B cell (primary cell): ENCODE data around the gene JCAD. TPM values are rescaled to one million over a fixed set of nuclear protein-coding genes. Genes with fewer than 3 reads are reported as not detected.

Experiments
- ATAC-seq: fragments of 200-7000 bp; cut with Tn5 transposase; one replicate; pipeline ENCODE4 v1.10.0; 2021; ENCODE audit warnings: low read depth, mild to moderate bottlenecking, moderate number of reproducible peaks, moderate library complexity
- CTCF ChIA-PET: fragments of 350-600 bp; sonication (Branson Sonifier 250); formaldehyde crosslinking; loops from one replicate; lab custom pipeline; 2021; ENCODE audit warnings: antibody characterized with exemption, inconsistent platforms; lab: Charles Lee
- POLR2A ChIA-PET: fragments of 350-600 bp; sonication (Branson Sonifier 250); formaldehyde crosslinking; loops from one replicate; lab custom pipeline; 2021; ENCODE audit warnings: antibody characterized with exemption; lab: Charles Lee
- DNase-seq: peaks from one replicate; pipeline ENCODE4 v3.0.0; 2013
- H2AFZ ChIP-seq: 2 replicates; pipeline ENCODE4 v1.6.1; 2012; ENCODE audit warnings: mild to moderate bottlenecking, low read depth, low read length; ENCODE audit not compliant: insufficient read depth, poor library complexity, severe bottlenecking
- H3K27ac ChIP-seq, 2 donors: 1 replicate in 1 of 2; 2 replicates in 1 of 2; pipeline ENCODE4 v1.5.1; 2012 to 2013; ENCODE audit warnings: low read length in 2 of 2, mild to moderate bottlenecking in 2 of 2, moderate library complexity in 1 of 2
- H3K27me3 ChIP-seq, 4 experiments: fragments of 200-600 bp in 1 of 4; sonication (generic) in 1 of 4; replicated peaks in 1 of 4; 1 replicate in 2 of 4; 2 replicates in 2 of 4; pipeline versions ENCODE4 v1.6.1 to v1.7.0; 2013 to 2016; ENCODE audit warnings: low read length in 3 of 4, mild to moderate bottlenecking in 2 of 4, mixed read lengths in 1 of 4, moderate library complexity in 1 of 4; ENCODE audit not compliant: insufficient read depth in 4 of 4, control insufficient read depth in 3 of 4; ENCODE audit errors: control extremely low read depth in 1 of 4
- H3K36me3 ChIP-seq, 2 experiments: replicated peaks in 1 of 2; 1 replicate in 1 of 2; 2 replicates in 1 of 2; pipeline versions ENCODE4 v1.6.1 to v1.7.1; 2013; ENCODE audit warnings: low read length in 1 of 2; ENCODE audit not compliant: insufficient read depth in 2 of 2, control insufficient read depth in 1 of 2; ENCODE audit errors: control extremely low read depth in 1 of 2, extremely low read depth in 1 of 2
- H3K4me1 ChIP-seq, 2 donors: fragments of 200-600 bp in 1 of 2; sonication (generic) in 1 of 2; 1 replicate in 1 of 2; 2 replicates in 1 of 2; pipeline versions ENCODE4 v1.5.1 to v1.6.1; 2013 to 2017; ENCODE audit warnings: low read length in 2 of 2; ENCODE audit not compliant: control insufficient read depth in 2 of 2, insufficient read depth in 2 of 2
- H3K4me2 ChIP-seq: replicated peaks from 2 replicates; pipeline ENCODE3; 2012; ENCODE audit warnings: mild to moderate bottlenecking, low read depth, low read length; ENCODE audit not compliant: poor library complexity, severe bottlenecking
- H3K4me3 ChIP-seq, 5 experiments: fragments of 200-600 bp in 1 of 5; sonication (generic) in 1 of 5; 1 replicate in 3 of 5; 2 replicates in 2 of 5; pipeline versions ENCODE4 v1.5.1 to v1.7.0; 2011 to 2016; ENCODE audit warnings: low read length in 4 of 5, mild to moderate bottlenecking in 4 of 5, low read depth in 2 of 5, control low read depth in 1 of 5, moderate library complexity in 1 of 5; ENCODE audit not compliant: insufficient read depth in 1 of 5; ENCODE audit errors: control extremely low read depth in 1 of 5, extremely low read depth in 1 of 5
- H3K79me2 ChIP-seq: fragments of 200-600 bp; sonication (generic); one replicate; pipeline ENCODE4 v1.6.0; 2016; ENCODE audit warnings: low read length; ENCODE audit not compliant: control insufficient read depth, insufficient read depth
- H3K9ac ChIP-seq: fragments of 200-600 bp; sonication (generic); 2 replicates; pipeline ENCODE4 v1.6.1; 2017; ENCODE audit warnings: mild to moderate bottlenecking, low read length, moderate library complexity
- H3K9me3 ChIP-seq, 3 donors: one replicate each; pipeline versions ENCODE4 v1.6.1 to v1.7.1; 2013; ENCODE audit warnings: low read length in 2 of 3; ENCODE audit not compliant: control insufficient read depth in 2 of 3, insufficient read depth in 1 of 3; ENCODE audit errors: control extremely low read depth in 1 of 3
- H4K20me1 ChIP-seq: 2 replicates; pipeline ENCODE4 v1.6.0; 2012; ENCODE audit warnings: mild to moderate bottlenecking, low read length; ENCODE audit not compliant: insufficient read depth, control insufficient read depth, poor library complexity, severe bottlenecking
- H3K27ac Mint-ChIP-seq: one replicate; pipeline ENCODE4 v1.8.0; 2021; ENCODE audit warnings: mixed read lengths
- H3K27me3 Mint-ChIP-seq: one replicate; pipeline ENCODE4 v1.8.0; 2021; ENCODE audit warnings: mixed read lengths
- H3K4me1 Mint-ChIP-seq: one replicate; pipeline ENCODE4 v1.8.0; 2021; ENCODE audit warnings: mixed read lengths
- H3K4me3 Mint-ChIP-seq: one replicate; pipeline ENCODE4 v1.8.0; 2021; ENCODE audit warnings: mixed read lengths
- H3K9me3 Mint-ChIP-seq: one replicate; pipeline ENCODE4 v1.8.0; 2022; ENCODE audit warnings: mixed read lengths; ENCODE audit not compliant: insufficient read depth
- EZH2 ChIP-seq: IDR thresholded peaks from 2 replicates; pipeline ENCODE4 v1.6.1; 2012; ENCODE audit warnings: borderline replicate concordance, low read depth, mild to moderate bottlenecking, moderate library complexity, low read length; ENCODE audit not compliant: insufficient read depth, poor library complexity, severe bottlenecking
- WGBS: methylation state at CpG from one replicate; pipeline ENCODE4 v1.1.5; 2013; ENCODE audit warnings: missing lambda C conversion rate; ENCODE audit not compliant: insufficient coverage; 5-methylcytosine and 5-hydroxymethylcytosine counted together
- intact Hi-C: fragments of 100-400 bp; cut with micrococcal nuclease; formaldehyde crosslinking; loops from one replicate; pipeline ENCODE4 v1.10.0; 2022
- polyA plus RNA-seq: library from polyadenylated mRNA; depleted of rRNA; stranded (reverse); fragments of >200 nt; gene quantifications from 2 replicates; pipeline ENCODE4 v1.2.3, GENCODE V29; 2012
- total RNA-seq, 2 donors: library from RNA; stranded (reverse); fragments of 120-200 nt in 1 of 2; gene quantifications; 1 replicate in 1 of 2; 2 replicates in 1 of 2; pipeline versions ENCODE4 v1.2.3 to v1.2.4, GENCODE V29; 2013 to 2022
- TF ChIP-seq, protein P1 (sequence below): fragments of 200-600 bp; IDR thresholded peaks from one replicate; pipeline ENCODE4 v1.8.0; 2022; ENCODE audit warnings: antibody characterized with exemption, mild to moderate bottlenecking

JCAD gene
- total and polyA plus RNA-seq, 2 donors (not counting 1 experiment from before 2014, with no cell fraction given): 0.37 TPM; not detected in 1

DNA sequence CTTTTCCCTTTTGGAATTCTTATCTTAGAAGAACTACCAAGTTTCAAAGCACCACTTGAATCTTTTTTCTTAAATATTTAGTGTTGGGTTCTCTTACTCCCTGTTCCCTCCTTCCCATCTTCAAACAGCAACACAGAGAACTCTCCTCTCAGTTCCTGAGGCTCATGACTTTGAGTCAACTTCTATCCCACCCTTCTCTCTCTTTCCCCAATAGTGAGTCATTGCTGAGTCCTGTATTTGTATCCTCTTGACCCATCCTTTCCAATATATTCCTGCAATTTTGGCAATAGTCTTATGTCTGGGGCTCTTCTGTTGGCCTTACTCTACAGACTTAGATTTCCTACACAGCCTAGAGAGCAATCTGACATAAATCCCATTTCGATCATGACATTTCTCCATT is 20.8 kb upstream of the JCAD start:
- 79% methylated on average over 1 of the region's 1 CpG for WGBS
- H3K27ac Mint-ChIP-seq: no peak overlapping the region
- H3K9me3 Mint-ChIP-seq: no peaks in the 10 kb centered on the region
- Histone ChIP-seq H3K27me3 (no peaks in the 10 kb centered on the region), H3K4me1 (no peaks in the 10 kb centered on the region), H3K9me3 (peaks cover 0 to 3% (median 3%) of the 10 kb centered on the region in 3 donors), H3K27ac (no peak overlapping the region), H2AFZ (no peak overlapping the region), H3K4me3 (no peak overlapping the region), H3K9ac (no peak overlapping the region), H3K4me2 (no peak overlapping the region), H3K36me3 (no peaks in the 10 kb centered on the region), H3K79me2 (no peaks in the 10 kb centered on the region), H4K20me1 (no peaks in the 10 kb centered on the region)
- POLR2A ChIA-PET: no interaction called here
- no peaks in the 10 kb centered on the region for H3K4me1 Mint-ChIP-seq
- peaks cover 16% of the 10 kb centered on the region for H3K27me3 Mint-ChIP-seq
- intact Hi-C loops: no loop called here
- CTCF ChIA-PET: no interaction called here
- no peak for DNase-seq
- no peak for ATAC-seq
- no peak overlapping the region for H3K4me3 Mint-ChIP-seq
- no peak for TF ChIP-seq EZH2
- TF ChIP-seq, protein P1, sequence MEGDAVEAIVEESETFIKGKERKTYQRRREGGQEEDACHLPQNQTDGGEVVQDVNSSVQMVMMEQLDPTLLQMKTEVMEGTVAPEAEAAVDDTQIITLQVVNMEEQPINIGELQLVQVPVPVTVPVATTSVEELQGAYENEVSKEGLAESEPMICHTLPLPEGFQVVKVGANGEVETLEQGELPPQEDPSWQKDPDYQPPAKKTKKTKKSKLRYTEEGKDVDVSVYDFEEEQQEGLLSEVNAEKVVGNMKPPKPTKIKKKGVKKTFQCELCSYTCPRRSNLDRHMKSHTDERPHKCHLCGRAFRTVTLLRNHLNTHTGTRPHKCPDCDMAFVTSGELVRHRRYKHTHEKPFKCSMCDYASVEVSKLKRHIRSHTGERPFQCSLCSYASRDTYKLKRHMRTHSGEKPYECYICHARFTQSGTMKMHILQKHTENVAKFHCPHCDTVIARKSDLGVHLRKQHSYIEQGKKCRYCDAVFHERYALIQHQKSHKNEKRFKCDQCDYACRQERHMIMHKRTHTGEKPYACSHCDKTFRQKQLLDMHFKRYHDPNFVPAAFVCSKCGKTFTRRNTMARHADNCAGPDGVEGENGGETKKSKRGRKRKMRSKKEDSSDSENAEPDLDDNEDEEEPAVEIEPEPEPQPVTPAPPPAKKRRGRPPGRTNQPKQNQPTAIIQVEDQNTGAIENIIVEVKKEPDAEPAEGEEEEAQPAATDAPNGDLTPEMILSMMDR: no peak

DNA sequence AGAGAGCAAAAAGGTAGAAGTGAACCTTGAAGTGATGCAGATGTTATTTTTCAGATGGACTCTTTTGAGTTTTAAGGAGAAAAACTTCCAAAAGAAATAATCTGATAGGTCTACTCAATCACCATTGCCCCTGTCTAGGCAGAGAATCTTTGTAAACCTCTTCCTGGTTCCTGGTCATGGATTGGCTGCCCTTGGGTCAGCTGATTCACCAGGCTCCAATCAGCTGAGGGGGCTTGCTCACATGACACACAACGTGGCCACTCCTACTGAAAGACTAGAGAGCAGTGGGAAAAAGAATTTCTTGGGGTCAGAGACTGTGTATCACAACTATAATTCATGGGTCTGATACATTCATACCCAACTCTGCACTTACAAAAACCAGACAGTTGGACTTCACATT is 20.0 kb upstream of the JCAD start:
- Histone ChIP-seq H4K20me1 (no peaks in the 10 kb centered on the region), H3K79me2 (no peaks in the 10 kb centered on the region), H3K27me3 (no peaks in the 10 kb centered on the region), H3K4me3 (no peak overlapping the region), H3K4me1 (no peaks in the 10 kb centered on the region), H3K27ac (no peak overlapping the region), H3K4me2 (no peak overlapping the region), H3K9me3 (peaks cover 0 to 3% (median 3%) of the 10 kb centered on the region in 3 donors), H3K36me3 (no peaks in the 10 kb centered on the region), H2AFZ (no peak overlapping the region), H3K9ac (no peak overlapping the region)
- ATAC-seq (no peak), DNase-seq (no peak)
- Mint-ChIP-seq H3K9me3 (no peaks in the 10 kb centered on the region), H3K4me3 (no peak overlapping the region), H3K27me3 (peaks cover 17% of the 10 kb centered on the region), H3K4me1 (no peaks in the 10 kb centered on the region), H3K27ac (no peak overlapping the region)
- intact Hi-C loops: no loop called here
- ChIA-PET CTCF (no interaction called here), POLR2A (no interaction called here)
- TF ChIP-seq, protein P1: no peak
- no peak for TF ChIP-seq EZH2
- WGBS: no CpG with 5 or more reads among the region's 1 CpG
